HUES64 (cell line): ENCODE data around the gene PRKAG2.

Experiments used
- H3K27ac ChIP-seq: 2 replicates; pipeline ENCODE4 v1.7.0; 2013; ENCODE audit warnings: low read depth, low read length, inconsistent platforms
- H3K27me3 ChIP-seq: 2 replicates; pipeline ENCODE4 v1.6.1; 2013; ENCODE audit warnings: mild to moderate bottlenecking, low read length; ENCODE audit not compliant: insufficient read depth
- H3K36me3 ChIP-seq: 2 replicates; pipeline ENCODE4 v1.6.1; 2013; ENCODE audit warnings: mild to moderate bottlenecking, low read length; ENCODE audit not compliant: insufficient read depth
- H3K4me1 ChIP-seq: 2 replicates; pipeline ENCODE4 v1.6.1; 2013; ENCODE audit warnings: mild to moderate bottlenecking, low read length, moderate library complexity; ENCODE audit not compliant: insufficient read depth
- H3K4me3 ChIP-seq: 2 replicates; pipeline ENCODE4 v1.5.1; 2013; ENCODE audit warnings: mild to moderate bottlenecking, low read length, moderate library complexity
- H3K9ac ChIP-seq: 2 replicates; pipeline ENCODE4 v1.6.1; 2013; ENCODE audit warnings: mild to moderate bottlenecking, low read depth, low read length
- H3K9me3 ChIP-seq: 2 replicates; pipeline ENCODE4 v1.6.1; 2013; ENCODE audit warnings: low read depth, low read length; ENCODE audit not compliant: insufficient read depth
- WGBS: fragments of 150-250, 120-280 bp; methylation state at CpG from one replicate; pipeline ENCODE4 v1.1.7; 2013; ENCODE audit warnings: missing lambda C conversion rate; 5-methylcytosine and 5-hydroxymethylcytosine counted together

The PRKAG2 gene

GRCh38 chr7:151663382-151664100, 213.4 kb downstream of the PRKAG2 start:
- Histone ChIP-seq H3K9me3 (no peaks in the 10 kb centered on the region), H3K36me3 (no peaks in the 10 kb centered on the region), H3K4me3 (no peak overlapping the region), H3K4me1 (no peaks in the 10 kb centered on the region), H3K27me3 (no peaks in the 10 kb centered on the region), H3K27ac (no peak overlapping the region), H3K9ac (no peak overlapping the region)
- 86% methylated on average over 13 of the region's 13 CpGs for WGBS

GRCh38 chr7:151662251-151662826, 214.6 kb downstream of the PRKAG2 start:
- H3K36me3 ChIP-seq: no peaks in the 10 kb centered on the region
- H3K4me1 ChIP-seq: no peaks in the 10 kb centered on the region
- no peak overlapping the region for H3K9ac ChIP-seq
- H3K4me3 ChIP-seq: no peak overlapping the region
- no peak overlapping the region for H3K27ac ChIP-seq
- H3K9me3 ChIP-seq: no peaks in the 10 kb centered on the region
- 75% methylated on average over 7 of the region's 7 CpGs for WGBS
- no peaks in the 10 kb centered on the region for H3K27me3 ChIP-seq

GRCh38 chr7:151661587-151661986, 215.3 kb downstream of the PRKAG2 start:
- H3K9ac ChIP-seq: no peak overlapping the region
- H3K4me1 ChIP-seq: no peaks in the 10 kb centered on the region
- no peaks in the 10 kb centered on the region for H3K9me3 ChIP-seq
- no peaks in the 10 kb centered on the region for H3K27me3 ChIP-seq
- no peak overlapping the region for H3K4me3 ChIP-seq
- H3K27ac ChIP-seq: no peak overlapping the region
- H3K36me3 ChIP-seq: no peaks in the 10 kb centered on the region
- WGBS: 96% methylated on average over 9 of the region's 9 CpGs

GRCh38 chr7:151660141-151660540, 216.8 kb downstream of the PRKAG2 start:
- WGBS: 97% methylated on average over 4 of the region's 5 CpGs

DNA sequence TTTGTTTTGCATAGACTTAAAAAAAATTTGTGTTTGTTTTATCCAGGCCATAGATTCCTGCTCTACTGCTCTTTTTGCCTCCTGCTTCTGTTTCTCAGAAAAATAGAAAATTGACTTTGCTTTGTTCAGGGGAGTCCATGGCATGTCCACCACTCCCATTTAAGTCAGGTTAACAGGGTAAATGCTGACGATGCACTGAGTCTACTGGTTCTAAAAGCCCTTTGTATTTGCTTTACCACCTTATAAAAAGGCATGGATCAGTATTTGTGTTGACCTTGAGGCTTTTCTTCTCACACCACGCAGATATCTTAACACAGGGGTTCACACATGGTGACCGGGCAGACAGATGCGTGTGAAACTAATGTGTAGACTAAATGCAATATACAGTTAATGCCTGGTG, 217.7 kb downstream of the PRKAG2 start:
- Histone ChIP-seq H3K4me3 (no peak overlapping the region), H3K27ac (no peak overlapping the region), H3K4me1 (no peaks in the 10 kb centered on the region), H3K9ac (no peak overlapping the region), H3K27me3 (no peaks in the 10 kb centered on the region), H3K9me3 (no peaks in the 10 kb centered on the region), H3K36me3 (no peaks in the 10 kb centered on the region)
- 92% methylated on average over 4 of the region's 4 CpGs for WGBS

More at GRCh38 chr7:151660141-151660540, 216.8 kb downstream of the PRKAG2 start:
- Histone ChIP-seq H3K9ac (no peak overlapping the region), H3K27me3 (no peaks in the 10 kb centered on the region), H3K9me3 (no peaks in the 10 kb centered on the region), H3K36me3 (no peaks in the 10 kb centered on the region), H3K27ac (no peak overlapping the region), H3K4me1 (no peaks in the 10 kb centered on the region), H3K4me3 (no peak overlapping the region)

GRCh38 chr7:151658778-151659177, 218.1 kb downstream of the PRKAG2 start:
- Histone ChIP-seq H3K27me3 (no peaks in the 10 kb centered on the region), H3K4me3 (no peak overlapping the region)

GRCh38 chr7:151657173-151657572, 219.7 kb downstream of the PRKAG2 start:
- WGBS: 91% methylated on average over 3 of the region's 3 CpGs
- Histone ChIP-seq H3K4me1 (no peaks in the 10 kb centered on the region), H3K4me3 (no peak overlapping the region), H3K36me3 (no peaks in the 10 kb centered on the region), H3K9me3 (no peaks in the 10 kb centered on the region), H3K9ac (no peak overlapping the region), H3K27ac (no peak overlapping the region), H3K27me3 (no peaks in the 10 kb centered on the region)

More at GRCh38 chr7:151658778-151659177, 218.1 kb downstream of the PRKAG2 start:
- 90% methylated on average over 1 of the region's 1 CpG for WGBS
- H3K27ac ChIP-seq: no peak overlapping the region
- H3K4me1 ChIP-seq: no peaks in the 10 kb centered on the region
- no peaks in the 10 kb centered on the region for H3K36me3 ChIP-seq
- no peaks in the 10 kb centered on the region for H3K9me3 ChIP-seq
- H3K9ac ChIP-seq: no peak overlapping the region

- no peaks in the 10 kb centered on the region for H3K36me3 ChIP-seq
- H3K27me3 ChIP-seq: no peaks in the 10 kb centered on the region
- no peaks in the 10 kb centered on the region for H3K4me1 ChIP-seq
- no peak overlapping the region for H3K27ac ChIP-seq
- H3K4me3 ChIP-seq: no peak overlapping the region
- WGBS: 96% methylated on average over 3 of the region's 3 CpGs
- no peak overlapping the region for H3K9ac ChIP-seq
- H3K9me3 ChIP-seq: no peaks in the 10 kb centered on the region
Measured at GRCh38 chr7:151655555-151655954, 221.4 kb downstream of the PRKAG2 start.

GRCh38 chr7:151652111-151652510, 224.8 kb downstream of the PRKAG2 start:
- Histone ChIP-seq H3K9me3 (no peaks in the 10 kb centered on the region), H3K4me3 (no peak overlapping the region), H3K27ac (no peak overlapping the region), H3K4me1 (no peaks in the 10 kb centered on the region), H3K27me3 (no peaks in the 10 kb centered on the region), H3K9ac (no peak overlapping the region), H3K36me3 (no peaks in the 10 kb centered on the region)
- WGBS: 93% methylated on average over 5 of the region's 5 CpGs

DNA sequence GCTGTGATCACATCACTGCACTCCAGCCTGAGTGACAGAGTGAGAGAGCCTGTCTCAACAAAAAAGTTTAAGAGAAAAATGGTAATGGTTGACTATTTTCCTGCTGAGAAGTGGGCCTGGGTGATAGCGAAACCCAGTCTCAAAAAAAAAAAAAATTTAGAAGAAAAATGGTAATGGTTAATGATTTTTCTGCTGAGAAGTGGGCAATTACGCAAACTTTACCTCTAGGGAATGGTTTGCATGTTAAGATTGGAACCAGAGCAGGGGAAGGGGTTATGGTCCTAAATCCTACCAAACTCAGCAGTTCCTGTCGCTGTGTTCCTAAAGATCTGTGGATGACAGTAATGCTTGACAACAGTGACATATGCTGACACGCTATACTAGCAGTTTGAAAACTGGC, 226.8 kb downstream of the PRKAG2 start:
- no peak overlapping the region for H3K9ac ChIP-seq
- H3K4me1 ChIP-seq: no peaks in the 10 kb centered on the region
- no peaks in the 10 kb centered on the region for H3K36me3 ChIP-seq
- 93% methylated on average over 4 of the region's 4 CpGs for WGBS
- no peaks in the 10 kb centered on the region for H3K27me3 ChIP-seq
- no peaks in the 10 kb centered on the region for H3K9me3 ChIP-seq
- no peak overlapping the region for H3K27ac ChIP-seq
- no peak overlapping the region for H3K4me3 ChIP-seq

DNA sequence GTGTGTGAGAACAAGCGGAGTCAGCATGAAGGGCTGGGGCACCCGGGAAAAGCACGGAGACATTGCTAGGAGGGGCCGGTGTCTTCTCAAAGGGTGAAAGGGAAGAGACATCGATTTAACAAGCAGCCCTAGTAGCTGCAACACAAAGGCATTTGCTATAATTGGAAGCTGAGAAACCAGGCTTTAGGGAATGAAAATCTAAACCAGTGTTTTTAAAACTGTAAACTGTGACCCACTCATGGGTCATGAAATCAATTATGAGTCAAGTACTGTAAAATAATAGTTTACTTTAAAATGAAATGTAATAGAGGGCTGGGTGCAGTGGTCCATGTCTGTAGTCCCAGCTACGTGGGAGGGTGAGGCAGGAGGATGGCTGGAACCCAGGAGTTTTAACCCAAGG, 228.5 kb downstream of the PRKAG2 start:
- Histone ChIP-seq H3K36me3 (no peaks in the 10 kb centered on the region), H3K9ac (no peak overlapping the region), H3K27me3 (no peaks in the 10 kb centered on the region), H3K27ac (no peak overlapping the region), H3K4me1 (no peaks in the 10 kb centered on the region), H3K9me3 (no peaks in the 10 kb centered on the region), H3K4me3 (no peak overlapping the region)
- 92% methylated on average over 6 of the region's 6 CpGs for WGBS
